Stimulated activated CD8-positive, alpha-beta memory T cell treated with anti-CD3 and anti-CD28 coated beads, Interleukin-15, amount 100 ng/mL, for 48 hours (primary cell): ENCODE results near the gene ALDH3A2.

Source experiments
- DNase-seq, 2 donors: peaks; one replicate each; pipeline ENCODE4 v3.0.0-alpha.2; 2020; ENCODE audit warnings: low read depth in 2 of 2

ALDH3A2 gene

GRCh38 chr17:19648475-19649273 is at the start of gene ALDH3A2:
ALDH3A2 (plus strand) TSS chr17:19648751; CDS start chr17:19648972, 221 bp downstream.
- peak; percentile 93 to 94 for DNase-seq

DNA sequence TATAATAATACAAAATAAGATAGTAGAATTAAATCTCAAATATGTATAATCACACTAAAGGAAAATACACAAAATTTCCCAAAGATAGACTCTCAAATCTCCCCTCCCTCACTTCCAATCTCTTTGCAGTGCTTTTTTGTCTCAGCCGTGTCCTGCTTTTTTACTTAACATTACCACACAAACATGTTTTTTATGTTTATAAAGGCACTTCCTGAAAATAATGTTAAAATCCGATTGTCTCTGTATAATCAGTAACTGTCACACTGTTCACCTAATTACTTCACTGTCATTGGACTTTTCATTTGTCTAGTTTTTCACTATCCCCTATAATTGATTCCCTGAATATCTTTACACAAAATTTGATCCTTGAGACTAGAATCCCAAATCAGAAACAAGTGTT is 38.2 kb upstream of the ALDH3A2 start:
- no peak for DNase-seq

DNA sequence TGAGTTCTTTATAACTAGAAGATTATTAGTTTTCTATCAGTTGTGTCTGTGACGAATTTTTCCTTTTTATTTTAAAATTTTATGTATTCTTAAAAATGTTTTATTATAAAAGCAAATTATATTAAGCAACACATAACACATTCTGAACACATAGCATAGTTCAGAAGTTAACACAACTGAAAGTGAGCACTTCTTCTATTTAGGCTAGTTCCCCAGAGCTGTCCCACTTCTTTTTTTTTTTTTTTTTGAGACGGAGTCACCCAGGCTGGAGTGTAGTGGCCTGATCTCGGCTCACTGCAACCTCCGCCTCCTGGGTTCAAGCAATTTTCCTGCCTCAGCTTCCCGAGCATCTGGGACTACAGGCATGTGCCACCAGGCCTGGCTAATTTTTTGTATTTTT is 37.7 kb upstream of the ALDH3A2 start:
- DNase-seq, result no peak

DNA sequence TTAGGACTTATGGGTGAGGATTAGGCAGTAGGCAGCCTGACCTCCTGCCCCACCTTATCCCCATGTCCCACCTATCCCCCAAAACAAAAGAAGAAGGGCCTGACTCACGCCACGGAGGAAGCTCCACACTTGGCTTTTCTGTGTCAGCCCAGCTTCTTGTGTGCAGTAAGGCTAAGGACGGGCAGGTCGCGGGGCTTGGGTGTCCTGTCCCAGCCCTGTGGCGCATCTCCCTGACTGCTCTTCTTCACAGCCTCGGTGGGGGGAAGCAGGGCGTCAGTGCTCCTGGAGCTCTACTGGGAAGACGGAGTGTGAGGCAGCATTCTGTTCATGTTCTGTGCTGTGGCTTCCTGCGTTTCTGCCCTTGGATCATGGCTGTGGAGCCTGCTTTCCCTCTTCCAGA is 34.6 kb upstream of the ALDH3A2 start:
- DNase-seq, result no peak

GRCh38 chr17:19614900-19615299 is 33.7 kb upstream of the ALDH3A2 start:
- DNase-seq, result no peak

- no peak for DNase-seq
Observed at GRCh38 chr17:19618015-19618414, 30.5 kb upstream of the ALDH3A2 start.

GRCh38 chr17:19619705-19620325 is 28.7 kb upstream of the ALDH3A2 start:
- no peak for DNase-seq

- no peak for DNase-seq
Observed at GRCh38 chr17:19621697-19622096, 26.9 kb upstream of the ALDH3A2 start.

- DNase-seq, result no peak
Observed at GRCh38 chr17:19626079-19626478, 22.5 kb upstream of the ALDH3A2 start.

GRCh38 chr17:19629449-19629848 is 19.1 kb upstream of the ALDH3A2 start:
- no peak for DNase-seq

- DNase-seq, result no peak
Observed at GRCh38 chr17:19630035-19630434, 18.5 kb upstream of the ALDH3A2 start.

- DNase-seq, result no peak
Observed at GRCh38 chr17:19630661-19631060, 17.9 kb upstream of the ALDH3A2 start.

DNA sequence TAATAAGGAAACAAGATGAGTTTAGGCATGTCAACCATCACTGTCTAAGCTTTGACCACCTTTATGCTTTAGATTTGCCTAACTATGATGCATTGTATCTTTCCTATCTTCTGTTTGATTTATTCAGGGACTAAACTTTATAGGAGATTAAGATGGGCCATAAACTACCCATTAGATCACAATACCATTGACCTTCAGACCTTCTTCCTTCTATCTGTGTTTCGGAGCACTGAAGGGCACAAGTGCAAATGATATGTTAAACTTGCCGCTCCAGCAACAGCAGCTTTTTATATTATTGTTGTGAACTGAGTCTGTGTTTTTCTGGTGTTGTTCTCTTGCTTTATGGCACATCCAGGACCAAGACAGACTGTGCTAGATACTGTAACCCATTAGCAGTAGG is 16.6 kb upstream of the ALDH3A2 start:
- no peak for DNase-seq

- DNase-seq, result no peak
Observed at GRCh38 chr17:19641687-19642372, 6.7 kb upstream of the ALDH3A2 start.

- DNase-seq, result no peak
Observed at GRCh38 chr17:19642373-19642893, 6.1 kb upstream of the ALDH3A2 start.

- no peak for DNase-seq
Observed at GRCh38 chr17:19644493-19645210, 3.9 kb upstream of the ALDH3A2 start.

DNA sequence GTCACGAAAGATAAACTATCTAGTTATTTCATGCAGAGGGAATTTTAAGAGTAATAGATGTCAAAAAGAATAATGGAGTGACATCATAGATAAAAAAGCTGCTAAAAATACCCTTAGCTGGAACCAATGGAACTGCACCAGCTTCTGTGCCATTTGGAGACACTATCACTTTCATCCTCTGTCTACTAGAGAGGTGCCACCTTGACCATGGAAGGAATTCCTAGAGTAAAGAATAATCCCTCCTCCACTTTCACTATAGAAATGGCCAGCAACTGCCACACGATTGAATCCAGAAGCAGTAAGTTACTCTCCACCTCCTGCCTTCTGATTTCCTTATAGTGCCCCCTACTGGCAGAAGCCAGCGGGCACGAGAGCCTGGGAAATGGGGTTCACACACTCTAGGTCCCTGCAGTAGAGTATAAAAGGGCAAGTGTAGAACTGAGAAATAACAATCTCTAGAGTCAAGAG is 2.8 kb upstream of the ALDH3A2 start:
- peak; percentile 19 to 29 for DNase-seq

- DNase-seq, result no peak
Observed at GRCh38 chr17:19646788-19647696, 1.5 kb upstream of the ALDH3A2 start.

- peak in 1 of 2 donors; percentile 6 for DNase-seq
Observed at GRCh38 chr17:19647697-19648474, 665 bp upstream of the ALDH3A2 start.

DNA sequence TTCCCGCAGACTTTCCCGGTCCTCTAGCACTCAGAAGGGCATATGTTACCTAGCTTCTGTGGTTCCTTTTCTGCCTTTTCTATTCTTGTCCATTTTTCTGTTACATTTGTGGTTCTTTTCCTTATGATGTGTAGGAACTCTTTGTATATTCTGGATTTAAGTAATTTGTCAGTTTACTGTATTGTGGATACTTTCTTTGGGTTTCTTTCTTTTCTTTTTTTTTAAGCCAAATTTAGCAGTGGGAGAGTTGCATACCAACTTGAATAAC is 657 bp downstream of the ALDH3A2 start:
- no peak for DNase-seq
